ENCODE results near the gene KLHDC4. TPM values are rescaled to one million over a fixed set of nuclear protein-coding genes. Genes with fewer than 3 reads are reported as not detected.

KLHDC4 gene
- total and polyA plus RNA-seq, 2 experiments from 2014 or later, result 23.0 to 41.1 TPM

- DNase-seq (ENCODE audit: low spot score) (no peak), ATAC-seq (peak; percentile 29; the same call in 2 of the 3 replicates)
- no peak overlapping the region for H3K27ac ChIP-seq (ENCODE audit: low read depth)
- no peaks in the 10 kb centered on the region for H3K36me3 ChIP-seq (ENCODE audit: insufficient read depth)
- no peak overlapping the region for H3K27ac Mint-ChIP-seq
- H4K20me1 ChIP-seq (replicated peaks; ENCODE audit: insufficient read depth), result no peaks in the 10 kb centered on the region
- no peak overlapping the region for H3K4me2 ChIP-seq
- H3K4me1 Mint-ChIP-seq, result no peaks in the 10 kb centered on the region; the same call in 2 of the 3 replicates
- no peaks in the 10 kb centered on the region for H3K4me1 ChIP-seq (ENCODE audit: insufficient read depth)
- H3K9me2 ChIP-seq (ENCODE audit: insufficient read depth), result no peaks in the 10 kb centered on the region
- H3F3A ChIP-seq (replicated peaks; ENCODE audit: low read depth), result no peaks in the 10 kb centered on the region
- no peaks in the 10 kb centered on the region for H3K9me3 Mint-ChIP-seq
- H3K36me3 Mint-ChIP-seq (ENCODE audit: low read depth), result no peaks in the 10 kb centered on the region
- H2AFZ ChIP-seq, result no peak overlapping the region
- no peaks in the 10 kb centered on the region for H3K79me2 ChIP-seq (replicated peaks; ENCODE audit: insufficient read depth)
- no peak overlapping the region for H3K4me3 Mint-ChIP-seq
- no peaks in the 10 kb centered on the region for H3K27me3 ChIP-seq (ENCODE audit: insufficient read depth)
- H3K27me3 Mint-ChIP-seq (ENCODE audit: insufficient read depth, low read depth, poor library complexity), result peaks cover 6% of the 10 kb centered on the region
- H3K4me3 ChIP-seq, result no peak overlapping the region
- no peak for TF ChIP-seq JUNB (IDR thresholded peaks at IDR 0.05; ENCODE audit: unreplicated experiment)
- no peak for TF ChIP-seq POLR2AphosphoS5 (IDR thresholded peaks at IDR 0.05; ENCODE audit: low read depth)
- TF ChIP-seq REST (IDR thresholded peaks at IDR 0.05; ENCODE audit: unreplicated experiment), result no peak
- TF ChIP-seq, protein P1, sequence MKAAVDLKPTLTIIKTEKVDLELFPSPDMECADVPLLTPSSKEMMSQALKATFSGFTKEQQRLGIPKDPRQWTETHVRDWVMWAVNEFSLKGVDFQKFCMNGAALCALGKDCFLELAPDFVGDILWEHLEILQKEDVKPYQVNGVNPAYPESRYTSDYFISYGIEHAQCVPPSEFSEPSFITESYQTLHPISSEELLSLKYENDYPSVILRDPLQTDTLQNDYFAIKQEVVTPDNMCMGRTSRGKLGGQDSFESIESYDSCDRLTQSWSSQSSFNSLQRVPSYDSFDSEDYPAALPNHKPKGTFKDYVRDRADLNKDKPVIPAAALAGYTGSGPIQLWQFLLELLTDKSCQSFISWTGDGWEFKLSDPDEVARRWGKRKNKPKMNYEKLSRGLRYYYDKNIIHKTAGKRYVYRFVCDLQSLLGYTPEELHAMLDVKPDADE (IDR thresholded peaks at IDR 0.05), result no peak
- TF ChIP-seq ZNF114 (CRISPR knock-in tag; IDR thresholded peaks at IDR 0.05), result no peak
- TF ChIP-seq NANOG (IDR thresholded peaks at IDR 0.05; ENCODE audit: borderline replicate concordance), result no peak
- TF ChIP-seq ZNF331 (CRISPR knock-in tag; IDR thresholded peaks at IDR 0.05; ENCODE audit: low read depth), result no peak
- TF ChIP-seq STAT1 (IDR thresholded peaks at IDR 0.05; ENCODE audit: unreplicated experiment), result no peak
- TF ChIP-seq, protein P2, sequence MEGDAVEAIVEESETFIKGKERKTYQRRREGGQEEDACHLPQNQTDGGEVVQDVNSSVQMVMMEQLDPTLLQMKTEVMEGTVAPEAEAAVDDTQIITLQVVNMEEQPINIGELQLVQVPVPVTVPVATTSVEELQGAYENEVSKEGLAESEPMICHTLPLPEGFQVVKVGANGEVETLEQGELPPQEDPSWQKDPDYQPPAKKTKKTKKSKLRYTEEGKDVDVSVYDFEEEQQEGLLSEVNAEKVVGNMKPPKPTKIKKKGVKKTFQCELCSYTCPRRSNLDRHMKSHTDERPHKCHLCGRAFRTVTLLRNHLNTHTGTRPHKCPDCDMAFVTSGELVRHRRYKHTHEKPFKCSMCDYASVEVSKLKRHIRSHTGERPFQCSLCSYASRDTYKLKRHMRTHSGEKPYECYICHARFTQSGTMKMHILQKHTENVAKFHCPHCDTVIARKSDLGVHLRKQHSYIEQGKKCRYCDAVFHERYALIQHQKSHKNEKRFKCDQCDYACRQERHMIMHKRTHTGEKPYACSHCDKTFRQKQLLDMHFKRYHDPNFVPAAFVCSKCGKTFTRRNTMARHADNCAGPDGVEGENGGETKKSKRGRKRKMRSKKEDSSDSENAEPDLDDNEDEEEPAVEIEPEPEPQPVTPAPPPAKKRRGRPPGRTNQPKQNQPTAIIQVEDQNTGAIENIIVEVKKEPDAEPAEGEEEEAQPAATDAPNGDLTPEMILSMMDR (conservative IDR thresholded peaks at IDR 0.05; ENCODE audit: low read depth in 2 of 2), result no peak
- no peak for TF ChIP-seq EZH2 (IDR thresholded peaks at IDR 0.05; ENCODE audit: low read depth, unreplicated experiment)
- TF ChIP-seq, protein P3, sequence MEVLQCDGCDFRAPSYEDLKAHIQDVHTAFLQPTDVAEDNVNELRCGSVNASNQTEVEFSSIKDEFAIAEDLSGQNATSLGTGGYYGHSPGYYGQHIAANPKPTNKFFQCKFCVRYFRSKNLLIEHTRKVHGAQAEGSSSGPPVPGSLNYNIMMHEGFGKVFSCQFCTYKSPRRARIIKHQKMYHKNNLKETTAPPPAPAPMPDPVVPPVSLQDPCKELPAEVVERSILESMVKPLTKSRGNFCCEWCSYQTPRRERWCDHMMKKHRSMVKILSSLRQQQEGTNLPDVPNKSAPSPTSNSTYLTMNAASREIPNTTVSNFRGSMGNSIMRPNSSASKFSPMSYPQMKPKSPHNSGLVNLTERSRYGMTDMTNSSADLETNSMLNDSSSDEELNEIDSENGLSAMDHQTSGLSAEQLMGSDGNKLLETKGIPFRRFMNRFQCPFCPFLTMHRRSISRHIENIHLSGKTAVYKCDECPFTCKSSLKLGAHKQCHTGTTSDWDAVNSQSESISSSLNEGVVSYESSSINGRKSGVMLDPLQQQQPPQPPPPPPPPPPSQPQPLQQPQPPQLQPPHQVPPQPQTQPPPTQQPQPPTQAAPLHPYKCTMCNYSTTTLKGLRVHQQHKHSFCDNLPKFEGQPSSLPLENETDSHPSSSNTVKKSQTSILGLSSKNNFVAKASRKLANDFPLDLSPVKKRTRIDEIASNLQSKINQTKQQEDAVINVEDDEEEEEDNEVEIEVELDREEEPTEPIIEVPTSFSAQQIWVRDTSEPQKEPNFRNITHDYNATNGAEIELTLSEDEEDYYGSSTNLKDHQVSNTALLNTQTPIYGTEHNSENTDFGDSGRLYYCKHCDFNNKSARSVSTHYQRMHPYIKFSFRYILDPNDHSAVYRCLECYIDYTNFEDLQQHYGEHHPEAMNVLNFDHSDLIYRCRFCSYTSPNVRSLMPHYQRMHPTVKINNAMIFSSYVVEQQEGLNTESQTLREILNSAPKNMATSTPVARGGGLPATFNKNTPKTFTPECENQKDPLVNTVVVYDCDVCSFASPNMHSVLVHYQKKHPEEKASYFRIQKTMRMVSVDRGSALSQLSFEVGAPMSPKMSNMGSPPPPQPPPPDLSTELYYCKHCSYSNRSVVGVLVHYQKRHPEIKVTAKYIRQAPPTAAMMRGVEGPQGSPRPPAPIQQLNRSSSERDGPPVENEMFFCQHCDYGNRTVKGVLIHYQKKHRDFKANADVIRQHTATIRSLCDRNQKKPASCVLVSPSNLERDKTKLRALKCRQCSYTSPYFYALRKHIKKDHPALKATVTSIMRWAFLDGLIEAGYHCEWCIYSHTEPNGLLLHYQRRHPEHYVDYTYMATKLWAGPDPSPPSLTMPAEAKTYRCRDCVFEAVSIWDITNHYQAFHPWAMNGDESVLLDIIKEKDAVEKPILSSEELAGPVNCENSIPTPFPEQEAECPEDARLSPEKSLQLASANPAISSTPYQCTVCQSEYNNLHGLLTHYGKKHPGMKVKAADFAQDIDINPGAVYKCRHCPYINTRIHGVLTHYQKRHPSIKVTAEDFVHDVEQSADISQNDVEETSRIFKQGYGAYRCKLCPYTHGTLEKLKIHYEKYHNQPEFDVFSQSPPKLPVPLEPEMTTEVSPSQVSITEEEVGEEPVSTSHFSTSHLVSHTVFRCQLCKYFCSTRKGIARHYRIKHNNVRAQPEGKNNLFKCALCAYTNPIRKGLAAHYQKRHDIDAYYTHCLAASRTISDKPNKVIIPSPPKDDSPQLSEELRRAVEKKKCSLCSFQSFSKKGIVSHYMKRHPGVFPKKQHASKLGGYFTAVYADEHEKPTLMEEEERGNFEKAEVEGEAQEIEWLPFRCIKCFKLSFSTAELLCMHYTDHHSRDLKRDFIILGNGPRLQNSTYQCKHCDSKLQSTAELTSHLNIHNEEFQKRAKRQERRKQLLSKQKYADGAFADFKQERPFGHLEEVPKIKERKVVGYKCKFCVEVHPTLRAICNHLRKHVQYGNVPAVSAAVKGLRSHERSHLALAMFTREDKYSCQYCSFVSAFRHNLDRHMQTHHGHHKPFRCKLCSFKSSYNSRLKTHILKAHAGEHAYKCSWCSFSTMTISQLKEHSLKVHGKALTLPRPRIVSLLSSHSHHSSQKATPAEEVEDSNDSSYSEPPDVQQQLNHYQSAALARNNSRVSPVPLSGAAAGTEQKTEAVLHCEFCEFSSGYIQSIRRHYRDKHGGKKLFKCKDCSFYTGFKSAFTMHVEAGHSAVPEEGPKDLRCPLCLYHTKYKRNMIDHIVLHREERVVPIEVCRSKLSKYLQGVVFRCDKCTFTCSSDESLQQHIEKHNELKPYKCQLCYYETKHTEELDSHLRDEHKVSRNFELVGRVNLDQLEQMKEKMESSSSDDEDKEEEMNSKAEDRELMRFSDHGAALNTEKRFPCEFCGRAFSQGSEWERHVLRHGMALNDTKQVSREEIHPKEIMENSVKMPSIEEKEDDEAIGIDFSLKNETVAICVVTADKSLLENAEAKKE (CRISPR knock-in tag; IDR thresholded peaks at IDR 0.05), result no peak
- no peak for TF ChIP-seq CREB1 (CRISPR knock-in tag; IDR thresholded peaks at IDR 0.05; ENCODE audit: low read depth)
- no peak for TF ChIP-seq EZH2phosphoT487 (IDR thresholded peaks at IDR 0.05; ENCODE audit: unreplicated experiment)
Observed at GRCh38 chr16:87795336-87795735, 29.6 kb upstream of the KLHDC4 start.

Measured in GM23338 (cell line).